GM12872 (cell line): ENCODE measurements around the gene IPPK.

Experiments used
- CTCF ChIP-seq: IDR thresholded peaks from 3 replicates; pipeline ENCODE4 v1.5.1; 2011; ENCODE audit warnings: low read depth, mild to moderate bottlenecking, low read length, moderate library complexity; ENCODE audit not compliant: insufficient read depth

IPPK gene

GRCh38 chr9:92603100-92603499 lies 66.8 kb downstream of the IPPK start:
- TF ChIP-seq CTCF = no peak

GRCh38 chr9:92602413-92602812 lies 67.5 kb downstream of the IPPK start:
- no peak for TF ChIP-seq CTCF

GRCh38 chr9:92601451-92601850 lies 68.5 kb downstream of the IPPK start:
- TF ChIP-seq CTCF = no peak

GRCh38 chr9:92600462-92601261 lies 69.3 kb downstream of the IPPK start:
- TF ChIP-seq CTCF = no peak

GRCh38 chr9:92599938-92600461 lies 69.9 kb downstream of the IPPK start:
- no peak for TF ChIP-seq CTCF

GRCh38 chr9:92598382-92598781 lies 71.5 kb downstream of the IPPK start:
- no peak for TF ChIP-seq CTCF

- TF ChIP-seq CTCF = no peak
Measured at GRCh38 chr9:92595930-92596329, 74.0 kb downstream of the IPPK start.
